Bronchial epithelial cell (primary cell): ENCODE measurements around the gene ANKS1A. TPM values are rescaled to one million over a fixed set of nuclear protein-coding genes. Genes with fewer than 3 reads are reported as not detected.

Experiments
- DNase-seq: peaks from one replicate; pipeline ENCODE4 v3.0.0-alpha.2; 2010; ENCODE audit warnings: low read depth
- FAIRE-seq: peaks from 2 replicates; lab custom pipeline; 2011; peaks lifted over from hg19 to GRCh38; lab: Jason Lieb, UNC
- H3K27me3 ChIP-seq: 2 replicates; pipeline ENCODE4 v1.5.1; 2011; ENCODE audit warnings: low read length; ENCODE audit not compliant: control insufficient read depth, insufficient read depth
- H3K36me3 ChIP-seq: 2 replicates; pipeline ENCODE4 v1.5.1; 2011; ENCODE audit warnings: low read length; ENCODE audit not compliant: control insufficient read depth, insufficient read depth
- H3K4me3 ChIP-seq: 2 replicates; pipeline ENCODE4 v1.5.1; 2011; ENCODE audit warnings: mild to moderate bottlenecking, low read depth, low read length, control low read depth
- CTCF ChIP-seq: IDR thresholded peaks from 2 replicates; pipeline ENCODE4 v1.5.1; 2011; ENCODE audit warnings: mild to moderate bottlenecking, moderate library complexity, low read length, control low read depth, inconsistent platforms; ENCODE audit not compliant: insufficient read depth, severe bottlenecking
- total RNA-seq: library from RNA; depleted of rRNA; stranded (reverse); fragments of >200 nt; gene quantifications from 2 replicates; pipeline ENCODE4 v1.2.1, GENCODE V29; 2014

The ANKS1A gene
- total RNA-seq, 1 donor from 2014 or later: 9.5 TPM

- Histone ChIP-seq H3K27me3 (no peaks in the 10 kb centered on the region), H3K4me3 (no peak overlapping the region), H3K36me3 (no peaks in the 10 kb centered on the region)
- no peak for DNase-seq
- FAIRE-seq: no peak
- no peak for TF ChIP-seq CTCF
These were observed 28.7 kb downstream of the ANKS1A start for GRCh38 chr6:34917626-34918285.

- FAIRE-seq (no peak), DNase-seq (peak; percentile 33)
- Histone ChIP-seq H3K27me3 (no peaks in the 10 kb centered on the region), H3K36me3 (no peaks in the 10 kb centered on the region), H3K4me3 (no peak overlapping the region)
- no peak for TF ChIP-seq CTCF
These were observed 30.6 kb downstream of the ANKS1A start for GRCh38 chr6:34919651-34920050.

GRCh38 chr6:34920097-34920496 lies 31.0 kb downstream of the ANKS1A start:
- no peaks in the 10 kb centered on the region for H3K36me3 ChIP-seq
- DNase-seq (no peak), FAIRE-seq (no peak)
- no peak for TF ChIP-seq CTCF
- H3K27me3 ChIP-seq: no peaks in the 10 kb centered on the region
- H3K4me3 ChIP-seq: no peak overlapping the region

GRCh38 chr6:34922177-34922663 lies 33.2 kb downstream of the ANKS1A start:
- peak; percentile 81 for DNase-seq
- Histone ChIP-seq H3K36me3 (no peaks in the 10 kb centered on the region), H3K4me3 (no peak overlapping the region), H3K27me3 (no peaks in the 10 kb centered on the region)
- peak; percentile 70 for FAIRE-seq
- TF ChIP-seq CTCF: no peak

- no peaks in the 10 kb centered on the region for H3K36me3 ChIP-seq
- TF ChIP-seq CTCF: no peak
- DNase-seq: no peak
- H3K4me3 ChIP-seq: no peak overlapping the region
- FAIRE-seq: no peak
- H3K27me3 ChIP-seq: no peaks in the 10 kb centered on the region
These were observed 36.0 kb downstream of the ANKS1A start for GRCh38 chr6:34924831-34925625.
